GM12892 (cell line): ENCODE data around the gene RAP1B.

ENCODE experiments used
- POLR2A ChIP-seq: IDR thresholded peaks from 2 replicates; pipeline ENCODE4 v1.6.1; 2011; ENCODE audit warnings: low read depth, low read length, control low read depth
- POLR2AphosphoS5 ChIP-seq: IDR thresholded peaks from 2 replicates; pipeline ENCODE4 v1.6.1; 2011; ENCODE audit warnings: low read depth, low read length, control low read depth
- TAF1 ChIP-seq: IDR thresholded peaks from 2 replicates; pipeline ENCODE4 v1.6.1; 2011; ENCODE audit warnings: low read depth, mild to moderate bottlenecking, control low read depth, low read length, borderline replicate concordance

GRCh38 chr12:68638171-68638570 lies 27.5 kb downstream of the RAP1B start:
- no peak for TF ChIP-seq POLR2A
- no peak for TF ChIP-seq POLR2AphosphoS5
- no peak for TF ChIP-seq TAF1
